K562 (cell line): Measurements from ENCODE around the gene TAF8. TPM values are rescaled to one million over a fixed set of nuclear protein-coding genes. Genes with fewer than 3 reads are reported as not detected.

Experiments
- HNRNPK ChIP-seq: fragments of 200-400 bp; formaldehyde crosslinking; IDR thresholded peaks from one replicate; pipeline ENCODE4 v1.6.1; 2018; ENCODE audit warnings: mild to moderate bottlenecking, low read depth, low read length; ENCODE audit not compliant: poor library complexity, severe bottlenecking
- NFIC ChIP-seq: fragments of 450-650 bp; IDR thresholded peaks from 2 replicates; pipeline ENCODE4 v1.6.1; 2017; ENCODE audit warnings: mild to moderate bottlenecking, inconsistent platforms
- POU5F1 ChIP-seq: fragments of 150-350 bp; IDR thresholded peaks from 2 replicates; pipeline ENCODE4 v1.6.1; 2014; ENCODE audit warnings: borderline replicate concordance, low read length, low read depth, mild to moderate bottlenecking; ENCODE audit not compliant: partially characterized antibody
- RFX1 ChIP-seq: fragments of 450-650 bp; IDR thresholded peaks from 2 replicates; pipeline ENCODE4 v1.6.1; 2016; ENCODE audit warnings: mild to moderate bottlenecking, moderate library complexity
- SAFB2 ChIP-seq: fragments of 200-400 bp; formaldehyde crosslinking; IDR thresholded peaks from 2 replicates; pipeline ENCODE4 v1.6.1; 2018; ENCODE audit warnings: borderline replicate concordance, low read length, low read depth, moderate library complexity; ENCODE audit not compliant: severe bottlenecking
- SRSF3 ChIP-seq: fragments of 200-400 bp; formaldehyde crosslinking; IDR thresholded peaks from 2 replicates; pipeline ENCODE4 v1.6.1; 2016; ENCODE audit warnings: mild to moderate bottlenecking, low read length, moderate library complexity; ENCODE audit not compliant: insufficient read depth
- SUPT5H ChIP-seq: fragments of 450-650 bp; IDR thresholded peaks from 2 replicates; pipeline ENCODE4 v1.6.1; 2016
- ZBTB40 ChIP-seq, 2 experiments: fragments of 450-650 bp in 1 of 2; sonication (generic) in 1 of 2; formaldehyde crosslinking in 1 of 2; IDR thresholded peaks; 2 replicates each; pipeline versions ENCODE4 v1.7.1 to v1.9.0; 2016 to 2022; ENCODE audit warnings: inconsistent platforms in 1 of 2, mild to moderate bottlenecking in 1 of 2, missing genetic modification reagents in 1 of 2
- ZBTB43 ChIP-seq: sonication (generic); formaldehyde crosslinking; IDR thresholded peaks from 2 replicates; pipeline ENCODE4 v1.8.0; 2023; ENCODE audit warnings: mild to moderate bottlenecking, missing genetic modification reagents
- ZNF311 ChIP-seq: fragments of 250-450 bp; sonication (Bioruptor Pico); IDR thresholded peaks from 2 replicates; pipeline ENCODE4 v1.4.0; 2020; ENCODE audit warnings: mild to moderate bottlenecking, moderate library complexity
- ZNF347 ChIP-seq: fragments of 450-650 bp; formaldehyde crosslinking; IDR thresholded peaks from 2 replicates; pipeline ENCODE4 v1.4.0; 2020; ENCODE audit warnings: low read depth, mild to moderate bottlenecking, moderate library complexity
- ZNF707 ChIP-seq: fragments of 250-450 bp; sonication (Bioruptor Pico); conservative IDR thresholded peaks from 2 replicates; pipeline ENCODE4 v1.8.0; 2022; ENCODE audit warnings: inconsistent platforms, mild to moderate bottlenecking, moderate library complexity
- ZSCAN32 ChIP-seq: fragments of 450-650 bp; formaldehyde crosslinking; IDR thresholded peaks from 2 replicates; pipeline ENCODE4 v1.4.0; 2020; ENCODE audit warnings: mild to moderate bottlenecking, moderate library complexity
- polyA plus RNA-seq, 8 experiments: library from polyadenylated mRNA; depleted of rRNA in 4 of 8; stranded (reverse) in 5 of 8; unstranded in 3 of 8; fragments of >200 nt; fragmentation: Nextera tagmentation in 2 of 8; fragmentation: Illumina TruSeq in 1 of 8; extraction: Ambion mirVana in 2 of 8; extraction: Trizol in 1 of 8; gene quantifications; 2 replicates each; pipeline versions ENCODE4 v1.2.1 to v1.2.3, GENCODE V29; 2011 to 2014; ENCODE audit warnings: inconsistent platforms in 1 of 8, missing spikeins in 1 of 8
- total RNA-seq, 7 experiments: library from RNA; depleted of rRNA in 6 of 7; stranded (reverse); fragments of >200 nt in 6 of 7; fragmentation: Illumina TruSeq in 2 of 7; extraction: Trizol in 2 of 7; gene quantifications; 2 replicates each; pipeline versions ENCODE4 v1.2.1 to v1.2.3, GENCODE V29; 2011 to 2021; ENCODE audit warnings: low replicate concordance in 1 of 7
- TF ChIP-seq, protein P1 (sequence below): fragments of 450-650 bp; IDR thresholded peaks from 2 replicates; pipeline ENCODE4 v1.6.1; 2017; ENCODE audit warnings: antibody characterized with exemption

The TAF8 gene
- total and polyA plus RNA-seq, 9 of the 15 experiments (the other 6 are each of a cell fraction or from before 2014, with no cell fraction given) = 29.4 to 84.0 (median 52.6) TPM

- TF ChIP-seq SRSF3 (no peak), ZNF707 (CRISPR knock-in tag) (no peak), SAFB2 (no peak), ZNF347 (CRISPR knock-in tag) (no peak), ZBTB40 (IDR thresholded peaks at IDR 0.05) (peak; percentile 52; the same call in 1 of the 2 replicates), ZBTB40 (CRISPR knock-in tag; IDR thresholded peaks at IDR 0.05) (no peak), HNRNPK (no peak), SUPT5H (no peak; the same call in 1 of the 2 replicates), POU5F1 (no peak), RFX1 (peak; percentile 88), ZNF311 (CRISPR knock-in tag) (no peak), ZSCAN32 (no peak), NFIC (peak; percentile 66), ZBTB43 (no peak)
- TF ChIP-seq, protein P1, sequence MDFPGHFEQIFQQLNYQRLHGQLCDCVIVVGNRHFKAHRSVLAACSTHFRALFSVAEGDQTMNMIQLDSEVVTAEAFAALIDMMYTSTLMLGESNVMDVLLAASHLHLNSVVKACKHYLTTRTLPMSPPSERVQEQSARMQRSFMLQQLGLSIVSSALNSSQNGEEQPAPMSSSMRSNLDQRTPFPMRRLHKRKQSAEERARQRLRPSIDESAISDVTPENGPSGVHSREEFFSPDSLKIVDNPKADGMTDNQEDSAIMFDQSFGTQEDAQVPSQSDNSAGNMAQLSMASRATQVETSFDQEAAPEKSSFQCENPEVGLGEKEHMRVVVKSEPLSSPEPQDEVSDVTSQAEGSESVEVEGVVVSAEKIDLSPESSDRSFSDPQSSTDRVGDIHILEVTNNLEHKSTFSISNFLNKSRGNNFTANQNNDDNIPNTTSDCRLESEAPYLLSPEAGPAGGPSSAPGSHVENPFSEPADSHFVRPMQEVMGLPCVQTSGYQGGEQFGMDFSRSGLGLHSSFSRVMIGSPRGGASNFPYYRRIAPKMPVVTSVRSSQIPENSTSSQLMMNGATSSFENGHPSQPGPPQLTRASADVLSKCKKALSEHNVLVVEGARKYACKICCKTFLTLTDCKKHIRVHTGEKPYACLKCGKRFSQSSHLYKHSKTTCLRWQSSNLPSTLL = no peak; the same call in 1 of the 2 replicates
Observed at GRCh38 chr6:42030585-42031506, 19.5 kb upstream of the TAF8 start (continued).
